ENCODE measurements around the gene GPR161.

GRCh38 chr1:168098534-168099320 lies 38.0 kb downstream of the GPR161 start:
- no peak for TF ChIP-seq KDM2B (CRISPR knock-in tag; IDR thresholded peaks at IDR 0.05)
- no peak for TF ChIP-seq ZNF121 (CRISPR knock-in tag; conservative IDR thresholded peaks at IDR 0.05)
- no peak for TF ChIP-seq GABPB1 (CRISPR knock-in tag; IDR thresholded peaks at IDR 0.05)
- no peak for TF ChIP-seq CTCF (IDR thresholded peaks at IDR 0.05 in 2 of 3, conservative IDR thresholded peaks at IDR 0.05 in 1 of 3; ENCODE audit: insufficient read depth in 2 of 3, low read depth in 1 of 3, low read length in 3 of 3)
- TF ChIP-seq RBM39 (optimal IDR thresholded peaks at IDR 0.05; ENCODE audit: low read depth, low read length): no peak
- no peak for TF ChIP-seq REST (IDR thresholded peaks at IDR 0.05; ENCODE audit: borderline replicate concordance)
- TF ChIP-seq REST (CRISPR knock-in tag; IDR thresholded peaks at IDR 0.05; ENCODE audit: low read depth): no peak
- TF ChIP-seq ZNF318 (IDR thresholded peaks at IDR 0.05; ENCODE audit: borderline replicate concordance in 1 of 2, low read depth in 1 of 2): no peak

Measured in K562 (cell line).